ENCODE results near the gene PHF11. TPM values are rescaled to one million over a fixed set of nuclear protein-coding genes. Genes with fewer than 3 reads are reported as not detected.

The PHF11 gene
- polyA plus RNA-seq, 1 of the 3 experiments (the other 2 are of a cell fraction): 3.0 TPM

DNA sequence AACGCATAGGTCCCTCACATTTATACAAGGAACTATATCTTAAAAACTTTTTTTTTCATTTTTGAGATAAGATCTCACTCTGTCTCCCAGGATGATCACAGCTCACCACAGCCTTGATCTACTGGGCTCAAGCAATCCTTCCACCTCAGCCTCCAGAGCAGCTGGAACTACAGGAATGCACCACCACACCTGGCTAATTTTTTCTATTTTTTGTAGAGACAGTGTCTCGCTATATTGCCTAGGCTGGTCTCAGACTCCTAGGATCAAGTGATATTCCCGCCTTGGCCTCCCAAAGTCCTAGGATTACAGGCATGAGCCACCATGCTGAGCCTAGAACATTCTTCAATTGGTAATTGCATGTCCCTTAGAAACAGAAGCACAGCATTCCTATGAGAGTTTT is 47.9 kb downstream of the PHF11 start:
- Histone ChIP-seq H3F3A (replicated peaks; ENCODE audit: insufficient read depth) (no peaks in the 10 kb centered on the region), H3K36me3 (replicated peaks in 1 of 2; ENCODE audit: control insufficient read depth in 1 of 2, insufficient read depth in 2 of 2, low read length in 1 of 2) (peaks cover 39 to 53% of the 10 kb centered on the region in 2 experiments), H3K9ac (no peak overlapping the region), H3K9me2 (no peaks in the 10 kb centered on the region), H3K27ac (ENCODE audit: low read depth in 2 of 2, low read length in 1 of 2) (no peak overlapping the region), H3K79me2 (ENCODE audit: insufficient read depth) (no peaks in the 10 kb centered on the region), H3K4me1 (ENCODE audit: control insufficient read depth in 1 of 2, insufficient read depth in 2 of 2, low read depth in 1 of 2, low read length in 1 of 2) (no peaks in the 10 kb centered on the region; a peak in 1 of 4 replicates), H3K4me2 (no peak overlapping the region), H3K27me3 (ENCODE audit: insufficient read depth) (no peaks in the 10 kb centered on the region), H2AFZ (ENCODE audit: low read depth) (no peak overlapping the region), H4K20me1 (ENCODE audit: insufficient read depth) (no peaks in the 10 kb centered on the region), H3K4me3 (ENCODE audit: low read depth in 2 of 2, low read length in 1 of 2) (no peak overlapping the region), H3K9me3 (no peaks in the 10 kb centered on the region)
- WGBS (ENCODE audit: low lambda C conversion rate): 93% methylated on average over 3 of the region's 3 CpGs
- CTCF ChIA-PET: no interaction called here
- TF ChIP-seq, protein P1, sequence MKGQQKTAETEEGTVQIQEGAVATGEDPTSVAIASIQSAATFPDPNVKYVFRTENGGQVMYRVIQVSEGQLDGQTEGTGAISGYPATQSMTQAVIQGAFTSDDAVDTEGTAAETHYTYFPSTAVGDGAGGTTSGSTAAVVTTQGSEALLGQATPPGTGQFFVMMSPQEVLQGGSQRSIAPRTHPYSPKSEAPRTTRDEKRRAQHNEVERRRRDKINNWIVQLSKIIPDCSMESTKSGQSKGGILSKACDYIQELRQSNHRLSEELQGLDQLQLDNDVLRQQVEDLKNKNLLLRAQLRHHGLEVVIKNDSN (IDR thresholded peaks at IDR 0.05; ENCODE audit: borderline replicate concordance, low read depth): no peak
- TF ChIP-seq ZBTB33 (IDR thresholded peaks at IDR 0.05; ENCODE audit: borderline replicate concordance, low read depth) (no peak), NRF1 (IDR thresholded peaks at IDR 0.05; ENCODE audit: low read depth, low read length) (no peak), RCOR1 (IDR thresholded peaks at IDR 0.05; ENCODE audit: low read length) (no peak), TAF1 (IDR thresholded peaks at IDR 0.05; ENCODE audit: borderline replicate concordance, low read depth, low read length) (no peak), USF2 (IDR thresholded peaks at IDR 0.05; ENCODE audit: borderline replicate concordance, low read depth, low read length) (no peak), TCF12 (IDR thresholded peaks at IDR 0.05) (no peak), SIN3A (IDR thresholded peaks at IDR 0.05; ENCODE audit: borderline replicate concordance, low read depth, low read length) (no peak), NFIC (IDR thresholded peaks at IDR 0.05; ENCODE audit: borderline replicate concordance) (no peak), GATA2 (CRISPR knock-in tag; IDR thresholded peaks at IDR 0.05) (no peak), MXI1 (IDR thresholded peaks at IDR 0.05; ENCODE audit: low read depth, low read length) (no peak), YY1 (IDR thresholded peaks at IDR 0.05; ENCODE audit: low read depth) (no peak), FOSL2 (IDR thresholded peaks at IDR 0.05; ENCODE audit: borderline replicate concordance, low read depth) (no peak), TEAD4 (IDR thresholded peaks at IDR 0.05; ENCODE audit: borderline replicate concordance, insufficient read depth) (no peak), MEF2A (IDR thresholded peaks at IDR 0.05; ENCODE audit: borderline replicate concordance, low read depth) (no peak), SMC3 (IDR thresholded peaks at IDR 0.05; ENCODE audit: low read depth, low read length) (no peak), POLR2AphosphoS5 (IDR thresholded peaks at IDR 0.05; ENCODE audit: low read depth, low read length) (no peak), FOXM1 (IDR thresholded peaks at IDR 0.05; ENCODE audit: low read depth) (no peak), EP300 (IDR thresholded peaks at IDR 0.05; ENCODE audit: borderline replicate concordance in 1 of 2, low read depth in 1 of 2, low read length in 1 of 2) (no peak)
- POLR2A ChIA-PET: no interaction called here
- DNase-seq: no peak
